Progenitor cell of endocrine pancreas (in vitro differentiated cells): ENCODE data around the gene AFF4. TPM values are rescaled to one million over a fixed set of nuclear protein-coding genes. Genes with fewer than 3 reads are reported as not detected.

Experiments
- DNase-seq: peaks from one replicate; pipeline ENCODE4 v3.0.0; 2021; ENCODE audit warnings: low spot score; ENCODE audit not compliant: unreplicated experiment
- H3K27ac Mint-ChIP-seq: 2 replicates; pipeline ENCODE4 v1.8.0; 2021; ENCODE audit warnings: mild to moderate bottlenecking, moderate library complexity, mixed read lengths
- H3K27me3 Mint-ChIP-seq: 2 replicates; pipeline ENCODE4 v1.8.0; 2021; ENCODE audit warnings: mixed read lengths
- H3K36me3 Mint-ChIP-seq: 2 replicates; pipeline ENCODE4 v1.8.0; 2022; ENCODE audit warnings: mixed read lengths; ENCODE audit not compliant: insufficient read depth
- H3K4me1 Mint-ChIP-seq: 2 replicates; pipeline ENCODE4 v1.8.0; 2021; ENCODE audit warnings: low read depth, mixed read lengths
- H3K4me3 Mint-ChIP-seq: 2 replicates; pipeline ENCODE4 v1.8.0; 2021; ENCODE audit warnings: low read depth, mild to moderate bottlenecking, moderate library complexity, mixed read lengths
- H3K9me3 Mint-ChIP-seq: 2 replicates; pipeline ENCODE4 v1.8.0; 2021; ENCODE audit warnings: low read depth, mixed read lengths
- total RNA-seq: library from RNA; stranded (reverse); gene quantifications from 2 replicates; pipeline ENCODE4 v1.2.1, GENCODE V29; 2021
- TF ChIP-seq, protein P1 (sequence below): fragments of 200-600 bp; sonication (generic); IDR thresholded peaks from one replicate; pipeline ENCODE4 v1.5.0; 2021; ENCODE audit warnings: antibody characterized with exemption, mild to moderate bottlenecking; ENCODE audit not compliant: unreplicated experiment

Gene AFF4
- total RNA-seq, 1 donor from 2014 or later: 91.8 TPM

DNA sequence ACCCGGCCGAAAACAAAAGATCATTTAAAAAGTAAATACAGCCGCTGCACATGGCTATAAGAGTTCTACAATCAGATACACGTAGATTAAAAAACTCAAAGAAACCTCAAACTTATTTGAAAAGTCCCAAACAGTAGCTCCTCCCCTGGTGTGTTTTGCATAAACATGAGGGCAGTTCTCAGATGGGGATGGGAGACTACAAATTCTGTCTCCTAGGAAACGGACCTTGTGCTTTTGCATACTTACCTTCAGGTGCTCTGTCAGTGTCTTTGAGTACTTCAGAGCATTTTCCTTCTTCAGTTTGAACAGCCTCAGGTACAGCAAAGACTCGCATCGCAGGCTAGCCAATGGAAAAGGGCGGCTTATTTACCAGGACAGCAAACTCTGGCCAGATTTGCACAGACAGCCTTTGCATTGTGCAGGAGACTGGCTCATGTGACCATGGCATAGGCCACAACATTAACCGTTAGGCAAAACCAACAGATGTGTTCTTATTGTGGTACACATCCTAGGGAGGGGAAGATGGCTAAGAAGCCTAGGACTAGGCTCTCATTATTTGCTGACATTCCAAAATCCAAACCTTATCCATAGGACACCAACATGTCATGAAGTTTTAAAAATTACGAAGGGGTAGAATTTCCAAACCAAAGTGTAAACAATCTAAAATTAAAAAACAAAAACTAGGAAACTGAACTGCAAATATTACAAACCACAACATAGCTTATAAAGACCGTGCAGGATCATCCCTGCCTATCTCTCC is 77.2 kb downstream of the AFF4 start:
- TF ChIP-seq, protein P1, sequence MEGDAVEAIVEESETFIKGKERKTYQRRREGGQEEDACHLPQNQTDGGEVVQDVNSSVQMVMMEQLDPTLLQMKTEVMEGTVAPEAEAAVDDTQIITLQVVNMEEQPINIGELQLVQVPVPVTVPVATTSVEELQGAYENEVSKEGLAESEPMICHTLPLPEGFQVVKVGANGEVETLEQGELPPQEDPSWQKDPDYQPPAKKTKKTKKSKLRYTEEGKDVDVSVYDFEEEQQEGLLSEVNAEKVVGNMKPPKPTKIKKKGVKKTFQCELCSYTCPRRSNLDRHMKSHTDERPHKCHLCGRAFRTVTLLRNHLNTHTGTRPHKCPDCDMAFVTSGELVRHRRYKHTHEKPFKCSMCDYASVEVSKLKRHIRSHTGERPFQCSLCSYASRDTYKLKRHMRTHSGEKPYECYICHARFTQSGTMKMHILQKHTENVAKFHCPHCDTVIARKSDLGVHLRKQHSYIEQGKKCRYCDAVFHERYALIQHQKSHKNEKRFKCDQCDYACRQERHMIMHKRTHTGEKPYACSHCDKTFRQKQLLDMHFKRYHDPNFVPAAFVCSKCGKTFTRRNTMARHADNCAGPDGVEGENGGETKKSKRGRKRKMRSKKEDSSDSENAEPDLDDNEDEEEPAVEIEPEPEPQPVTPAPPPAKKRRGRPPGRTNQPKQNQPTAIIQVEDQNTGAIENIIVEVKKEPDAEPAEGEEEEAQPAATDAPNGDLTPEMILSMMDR: no peak
- H3K4me3 Mint-ChIP-seq: no peak overlapping the region
- DNase-seq: no peak
- H3K36me3 Mint-ChIP-seq: peaks cover 29% of the 10 kb centered on the region
- no peaks in the 10 kb centered on the region for H3K4me1 Mint-ChIP-seq
- no peaks in the 10 kb centered on the region for H3K27me3 Mint-ChIP-seq
- peak overlapping the region; percentile 35 for H3K27ac Mint-ChIP-seq
- no peaks in the 10 kb centered on the region for H3K9me3 Mint-ChIP-seq

DNA sequence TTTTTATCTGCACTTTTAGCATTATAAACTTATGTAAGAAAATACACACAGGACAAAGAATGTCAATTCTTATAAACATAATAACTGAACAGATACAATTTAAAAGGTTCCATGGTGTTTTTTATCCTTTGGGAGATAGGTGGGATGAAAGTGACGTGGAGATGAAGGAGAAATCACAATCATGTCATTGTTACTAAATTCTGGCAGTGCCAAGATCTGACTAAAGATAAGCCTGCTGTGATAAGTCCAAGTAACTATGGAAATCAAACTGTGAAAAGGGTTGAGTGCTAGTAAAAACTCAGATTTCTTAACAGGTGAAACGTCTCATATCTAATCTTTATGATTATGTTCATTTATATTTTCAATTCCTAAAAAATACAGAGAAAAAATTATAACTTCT is 78.9 kb downstream of the AFF4 start:
- no peaks in the 10 kb centered on the region for H3K27me3 Mint-ChIP-seq
- DNase-seq: no peak
- no peaks in the 10 kb centered on the region for H3K4me1 Mint-ChIP-seq
- no peaks in the 10 kb centered on the region for H3K9me3 Mint-ChIP-seq
- TF ChIP-seq, protein P1: no peak
- no peak overlapping the region for H3K4me3 Mint-ChIP-seq
- H3K36me3 Mint-ChIP-seq: peaks cover 36% of the 10 kb centered on the region
- H3K27ac Mint-ChIP-seq: no peak overlapping the region

DNA sequence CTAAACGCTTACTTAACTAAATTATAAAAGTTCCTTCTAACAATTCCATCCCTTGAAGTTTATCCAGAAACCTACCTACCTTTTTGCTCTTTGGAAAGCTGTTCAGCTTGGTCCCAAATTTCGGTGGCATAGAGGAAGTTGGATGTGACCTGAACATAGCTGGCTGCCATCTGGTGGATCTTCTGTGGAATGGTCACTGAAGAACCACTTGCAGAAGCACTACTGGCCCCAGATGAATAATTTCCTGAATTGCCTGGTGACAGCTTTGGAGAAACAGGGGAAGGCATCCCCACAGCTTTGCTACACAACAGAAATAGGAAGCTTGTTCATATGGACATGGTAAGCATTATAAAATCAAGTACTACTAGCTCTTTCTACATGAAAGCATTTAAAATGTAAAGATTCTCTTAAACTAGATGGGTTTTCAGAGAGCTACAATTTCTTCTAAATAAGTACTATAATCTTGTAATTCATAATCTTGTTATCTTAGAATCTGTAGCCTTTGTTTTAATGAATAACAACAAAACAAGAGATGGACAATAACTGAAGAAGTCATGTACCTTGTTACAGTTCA is 80.1 kb downstream of the AFF4 start:
- Mint-ChIP-seq H3K9me3 (no peaks in the 10 kb centered on the region), H3K4me1 (no peaks in the 10 kb centered on the region), H3K4me3 (no peak overlapping the region), H3K36me3 (peaks cover 34% of the 10 kb centered on the region), H3K27ac (no peak overlapping the region), H3K27me3 (no peaks in the 10 kb centered on the region)
- no peak for DNase-seq
- TF ChIP-seq, protein P1: peak; percentile 70

DNA sequence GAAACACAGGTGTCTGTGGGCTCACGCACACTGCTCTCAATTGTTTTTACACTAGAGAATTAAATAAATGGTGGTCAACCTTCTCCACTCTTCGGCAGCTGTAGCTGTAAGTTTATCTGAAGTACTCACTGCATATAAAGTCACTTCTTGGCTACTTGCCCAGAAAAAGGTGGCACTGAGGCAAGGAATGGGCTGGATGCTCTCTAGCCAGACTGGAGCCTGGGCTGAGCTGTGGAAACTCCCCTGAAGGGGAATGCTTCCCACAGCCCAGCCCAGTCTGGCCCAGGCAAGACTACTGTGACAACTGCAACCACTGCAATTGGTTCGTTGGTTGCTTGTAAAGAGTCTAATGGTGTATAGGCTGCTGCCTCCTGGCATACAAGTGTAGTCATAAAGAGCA is 85.5 kb downstream of the AFF4 start:
- no peak for DNase-seq
- Mint-ChIP-seq H3K27me3 (no peaks in the 10 kb centered on the region), H3K4me1 (peaks cover 27% of the 10 kb centered on the region), H3K9me3 (peaks cover 3% of the 10 kb centered on the region), H3K4me3 (no peak overlapping the region), H3K27ac (no peak overlapping the region), H3K36me3 (peaks cover 28% of the 10 kb centered on the region)
- TF ChIP-seq, protein P1: no peak

DNA sequence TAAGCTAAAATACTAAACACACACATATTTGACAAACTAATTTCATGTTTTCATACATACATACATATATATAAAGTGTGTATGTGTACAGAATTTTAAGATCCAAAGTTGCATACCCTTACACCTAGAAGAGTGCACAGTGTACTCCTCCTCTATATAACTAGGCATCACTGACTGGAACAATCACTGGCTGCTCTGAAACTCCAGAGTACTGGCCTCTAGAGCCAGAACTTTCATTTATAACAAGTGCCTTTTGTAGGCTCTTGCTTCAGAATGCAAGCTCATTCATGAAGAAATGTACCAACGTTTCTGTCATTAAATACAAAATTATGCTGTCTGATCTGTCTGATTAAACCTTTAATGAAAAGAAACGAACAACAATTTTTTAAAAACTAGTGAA is 86.0 kb downstream of the AFF4 start:
- peaks cover 28% of the 10 kb centered on the region for H3K36me3 Mint-ChIP-seq
- no peak overlapping the region for H3K4me3 Mint-ChIP-seq
- H3K27me3 Mint-ChIP-seq: no peaks in the 10 kb centered on the region

More for the DNA sequence above, 86.0 kb downstream of the AFF4 start:
- TF ChIP-seq, protein P1: no peak
- DNase-seq: no peak
- H3K27ac Mint-ChIP-seq: no peak overlapping the region
- peaks cover 32% of the 10 kb centered on the region for H3K4me1 Mint-ChIP-seq
- H3K9me3 Mint-ChIP-seq: peaks cover 3% of the 10 kb centered on the region
